HEK293 (cell line): ENCODE data around the gene MAP3K5.

Experiments
- GFI1B ChIP-seq: fragments of 450-650 bp; formaldehyde crosslinking; IDR thresholded peaks from 2 replicates; pipeline ENCODE4 v1.5.1; 2016; ENCODE audit warnings: missing biosample characterization, missing genetic modification characterization
- GLIS1 ChIP-seq: fragments of 450-650 bp; formaldehyde crosslinking; IDR thresholded peaks from 2 replicates; pipeline ENCODE4 v1.5.1; 2016; ENCODE audit warnings: missing biosample characterization, missing genetic modification characterization
- HIC1 ChIP-seq: fragments of 450-650 bp; formaldehyde crosslinking; IDR thresholded peaks from 2 replicates; pipeline ENCODE4 v1.5.1; 2016; ENCODE audit warnings: missing biosample characterization, missing genetic modification characterization
- KLF8 ChIP-seq: fragments of 450-650 bp; formaldehyde crosslinking; IDR thresholded peaks from 2 replicates; pipeline ENCODE4 v1.5.1; 2016; ENCODE audit warnings: missing biosample characterization, missing genetic modification characterization
- PATZ1 ChIP-seq: fragments of 450-650 bp; formaldehyde crosslinking; IDR thresholded peaks from 2 replicates; pipeline ENCODE4 v1.5.1; 2016; ENCODE audit warnings: missing biosample characterization, missing genetic modification characterization
- PRDM4 ChIP-seq: fragments of 450-650 bp; formaldehyde crosslinking; IDR thresholded peaks from 2 replicates; pipeline ENCODE4 v1.5.1; 2017; ENCODE audit warnings: missing biosample characterization, missing genetic modification characterization
- SCRT2 ChIP-seq: fragments of 450-650 bp; formaldehyde crosslinking; IDR thresholded peaks from 2 replicates; pipeline ENCODE4 v1.5.1; 2016; ENCODE audit warnings: missing biosample characterization, missing genetic modification characterization
- TRIM28 ChIP-seq: IDR thresholded peaks from 2 replicates; pipeline ENCODE4 v1.6.1; 2011; ENCODE audit warnings: low read length, control low read depth, borderline replicate concordance
- WT1 ChIP-seq: fragments of 450-650 bp; formaldehyde crosslinking; IDR thresholded peaks from 2 replicates; pipeline ENCODE4 v1.5.1; 2016; ENCODE audit warnings: missing biosample characterization, missing genetic modification characterization
- YY2 ChIP-seq: fragments of 450-650 bp; formaldehyde crosslinking; IDR thresholded peaks from 2 replicates; pipeline ENCODE4 v1.5.1; 2016; ENCODE audit warnings: missing biosample characterization, missing genetic modification characterization
- ZBTB17 ChIP-seq: fragments of 450-650 bp; formaldehyde crosslinking; IDR thresholded peaks from 2 replicates; pipeline ENCODE4 v1.5.1; 2016; ENCODE audit warnings: missing biosample characterization, missing genetic modification characterization
- ZBTB20 ChIP-seq: fragments of 450-650 bp; formaldehyde crosslinking; IDR thresholded peaks from 2 replicates; pipeline ENCODE4 v1.5.1; 2016; ENCODE audit warnings: missing biosample characterization, missing genetic modification characterization
- ZBTB48 ChIP-seq: fragments of 450-650 bp; formaldehyde crosslinking; IDR thresholded peaks from 2 replicates; pipeline ENCODE4 v1.5.1; 2016; ENCODE audit warnings: missing biosample characterization, missing genetic modification characterization
- ZBTB7A ChIP-seq: fragments of 450-650 bp; formaldehyde crosslinking; IDR thresholded peaks from 2 replicates; pipeline ENCODE4 v1.5.1; 2016; ENCODE audit warnings: low read depth, missing biosample characterization, missing genetic modification characterization
- ZBTB8A ChIP-seq: fragments of 450-650 bp; formaldehyde crosslinking; IDR thresholded peaks from 2 replicates; pipeline ENCODE4 v1.5.1; 2016; ENCODE audit warnings: missing biosample characterization, missing genetic modification characterization
- ZEB2 ChIP-seq: fragments of 450-650 bp; formaldehyde crosslinking; IDR thresholded peaks from 2 replicates; pipeline ENCODE4 v1.5.1; 2016; ENCODE audit warnings: missing biosample characterization, missing genetic modification characterization
- ZIC2 ChIP-seq: fragments of 450-650 bp; formaldehyde crosslinking; IDR thresholded peaks from 2 replicates; pipeline ENCODE4 v1.5.1; 2016; ENCODE audit warnings: missing biosample characterization, missing genetic modification characterization
- ZNF133 ChIP-seq: fragments of 450-650 bp; formaldehyde crosslinking; IDR thresholded peaks from 2 replicates; pipeline ENCODE4 v1.5.1; 2016; ENCODE audit warnings: missing biosample characterization, missing genetic modification characterization
- ZNF2 ChIP-seq: fragments of 450-650 bp; formaldehyde crosslinking; IDR thresholded peaks from 2 replicates; pipeline ENCODE4 v1.5.1; 2016; ENCODE audit warnings: missing biosample characterization, missing genetic modification characterization
- ZNF24 ChIP-seq: fragments of 450-650 bp; formaldehyde crosslinking; IDR thresholded peaks from 2 replicates; pipeline ENCODE4 v1.5.1; 2016; ENCODE audit warnings: missing biosample characterization, missing genetic modification characterization
- ZNF544 ChIP-seq: fragments of 450-650 bp; formaldehyde crosslinking; IDR thresholded peaks from 2 replicates; pipeline ENCODE4 v1.5.0; 2017; ENCODE audit warnings: missing biosample characterization, missing genetic modification characterization
- ZNF549 ChIP-seq: fragments of 450-650 bp; IDR thresholded peaks from 2 replicates; pipeline ENCODE4 v1.5.1; 2018; ENCODE audit warnings: missing biosample characterization, missing genetic modification characterization, mild to moderate bottlenecking, inconsistent platforms, moderate library complexity
- ZNF555 ChIP-seq: fragments of 450-650 bp; formaldehyde crosslinking; conservative IDR thresholded peaks from 2 replicates; pipeline ENCODE4 v1.5.1; 2017; ENCODE audit warnings: missing biosample characterization, mild to moderate bottlenecking, missing genetic modification characterization, inconsistent platforms
- ZNF561 ChIP-seq: fragments of 450-650 bp; IDR thresholded peaks from 2 replicates; pipeline ENCODE4 v1.5.1; 2018; ENCODE audit warnings: missing biosample characterization, missing genetic modification characterization, borderline replicate concordance
- ZNF629 ChIP-seq: fragments of 450-650 bp; formaldehyde crosslinking; IDR thresholded peaks from 2 replicates; pipeline ENCODE4 v1.5.1; 2017; ENCODE audit warnings: missing biosample characterization, missing genetic modification characterization
- ZNF654 ChIP-seq: fragments of 450-650 bp; formaldehyde crosslinking; IDR thresholded peaks from 2 replicates; pipeline ENCODE4 v1.5.1; 2016; ENCODE audit warnings: low read depth, missing biosample characterization, missing genetic modification characterization
- ZNF658 ChIP-seq: fragments of 450-650 bp; formaldehyde crosslinking; IDR thresholded peaks from 2 replicates; pipeline ENCODE4; 2016; ENCODE audit warnings: missing biosample characterization, missing genetic modification characterization
- ZNF660 ChIP-seq: fragments of 450-650 bp; IDR thresholded peaks from 2 replicates; pipeline ENCODE4 v1.5.1; 2018; ENCODE audit warnings: missing biosample characterization, mild to moderate bottlenecking, missing genetic modification characterization
- ZNF692 ChIP-seq: fragments of 450-650 bp; formaldehyde crosslinking; IDR thresholded peaks from 2 replicates; pipeline ENCODE4 v1.5.1; 2016; ENCODE audit warnings: missing biosample characterization, missing genetic modification characterization
- ZNF76 ChIP-seq: fragments of 450-650 bp; formaldehyde crosslinking; IDR thresholded peaks from 2 replicates; pipeline ENCODE4; 2016; ENCODE audit warnings: low read depth, missing biosample characterization, missing genetic modification characterization, borderline replicate concordance
- ZNF837 ChIP-seq: fragments of 450-650 bp; formaldehyde crosslinking; IDR thresholded peaks from 2 replicates; pipeline ENCODE4 v1.5.1; 2016; ENCODE audit warnings: missing biosample characterization, missing genetic modification characterization
- ZSCAN30 ChIP-seq: fragments of 450-650 bp; IDR thresholded peaks from 2 replicates; pipeline ENCODE4 v1.5.1; 2018; ENCODE audit warnings: missing biosample characterization, mild to moderate bottlenecking, missing genetic modification characterization, moderate library complexity

Gene MAP3K5

GRCh38 chr6:136791296-136792094 lies 782 bp downstream of the MAP3K5 start (continued):
- TF ChIP-seq ZEB2: peak; percentile 68
- TF ChIP-seq ZIC2 (tag by site-specific recombination): peak; percentile 26
- TF ChIP-seq ZNF654 (tag by site-specific recombination): no peak
- peak; percentile 69; the same call in 1 of the 2 replicates for TF ChIP-seq ZBTB20
- 0 out of 2 replicates have a peak, but pooled peaks have one; percentile 11 for TF ChIP-seq ZBTB48
- TF ChIP-seq ZNF76 (tag by site-specific recombination): peak; percentile 47; the same call in 1 of the 2 replicates
- TF ChIP-seq KLF8: peak; percentile 48
- TF ChIP-seq WT1 (tag by site-specific recombination): no peak
- peak; percentile 63 for TF ChIP-seq ZBTB8A (tag by site-specific recombination)
- peak; percentile 94 for TF ChIP-seq SCRT2 (tag by site-specific recombination)
- TF ChIP-seq ZNF660 (tag by site-specific recombination): peak; percentile 48; the same call in 1 of the 2 replicates
- TF ChIP-seq ZBTB17 (tag by site-specific recombination): peak; percentile 95
- TF ChIP-seq ZBTB7A (tag by site-specific recombination): 0 out of 2 replicates have a peak, but pooled peaks have one; percentile 64
- TF ChIP-seq ZNF561 (tag by site-specific recombination): peak; percentile 55; the same call in 1 of the 2 replicates
- TF ChIP-seq TRIM28: peak; percentile 83
- peak; percentile 96 for TF ChIP-seq HIC1
- TF ChIP-seq YY2 (tag by site-specific recombination): no peak
- peak; percentile 16; the same call in 1 of the 2 replicates for TF ChIP-seq PRDM4
- peak; percentile 75 for TF ChIP-seq PATZ1
- TF ChIP-seq ZNF2 (tag by site-specific recombination): peak; percentile 75
- TF ChIP-seq ZNF658 (tag by site-specific recombination): no peak
- 0 out of 2 replicates have a peak, but pooled peaks have one; percentile 8 for TF ChIP-seq ZNF133 (tag by site-specific recombination)
- peak; percentile 47; the same call in 1 of the 2 replicates for TF ChIP-seq ZNF692
- TF ChIP-seq GLIS1 (tag by site-specific recombination): no peak
- TF ChIP-seq ZNF629 (tag by site-specific recombination): peak; percentile 49; the same call in 1 of the 2 replicates
- 0 out of 2 replicates have a peak, but pooled peaks have one; percentile 4 for TF ChIP-seq GFI1B (tag by site-specific recombination)
- TF ChIP-seq ZNF555: no peak
- TF ChIP-seq ZNF837 (tag by site-specific recombination): peak; percentile 57; the same call in 1 of the 2 replicates
- no peak for TF ChIP-seq ZNF549 (tag by site-specific recombination)
- TF ChIP-seq ZNF544 (tag by site-specific recombination): no peak
- TF ChIP-seq ZSCAN30: peak; percentile 48; the same call in 1 of the 2 replicates
- 0 out of 2 replicates have a peak, but pooled peaks have one; percentile 25 for TF ChIP-seq ZNF24 (tag by site-specific recombination)
